Testis (tissue), 3 donors: ENCODE results near the gene NTF4. TPM values are rescaled to one million over a fixed set of nuclear protein-coding genes. Genes with fewer than 3 reads are reported as not detected.
A peak's percentile ranks its signal among the peaks of the same experiment; 100 is the strongest.

Experiments used
- DNase-seq: peaks from one replicate; pipeline ENCODE4 v3.0.0-alpha.2; 2019
- H3K27ac ChIP-seq, 2 donors: fragments of 200-600 bp; sonication (generic); one replicate each; pipeline ENCODE4 v1.5.1; 2019
- H3K27me3 ChIP-seq: fragments of 200-600 bp; sonication (generic); one replicate; pipeline ENCODE4 v1.5.1; 2019
- H3K36me3 ChIP-seq: fragments of 200-600 bp; sonication (generic); one replicate; pipeline ENCODE4 v1.5.1; 2017; ENCODE audit warnings: low read depth; ENCODE audit errors: missing control alignments
- H3K4me1 ChIP-seq: fragments of 200-600 bp; sonication (generic); one replicate; pipeline ENCODE4 v1.5.1; 2019
- H3K4me3 ChIP-seq, 2 donors: fragments of 200-600 bp; sonication (generic); one replicate each; pipeline ENCODE4 v1.5.1; 2017 to 2019
- H3K9me3 ChIP-seq: fragments of 200-600 bp; sonication (generic); one replicate; pipeline ENCODE4 v1.5.1; 2017
- CTCF ChIP-seq, 3 experiments: fragments of 450-650 bp in 2 of 3; fragments of 200-600 bp in 1 of 3; sonication (generic) in 1 of 3; IDR thresholded peaks; one replicate each; pipeline ENCODE4 v1.5.1; 2016 to 2019; ENCODE audit warnings: antibody characterized with exemption in 3 of 3, mild to moderate bottlenecking in 2 of 3, moderate library complexity in 1 of 3
- POLR2A ChIP-seq: fragments of 450-650 bp; IDR thresholded peaks from one replicate; pipeline ENCODE4 v1.6.1; 2017; ENCODE audit warnings: antibody characterized with exemption, mild to moderate bottlenecking, moderate library complexity
- WGBS, 2 donors: methylation state at CpG; one replicate each; pipeline ENCODE4 v1.1.5; 2018; 5-methylcytosine and 5-hydroxymethylcytosine counted together
- intact Hi-C: fragments of 100-400 bp; cut with DNase I; formaldehyde crosslinking; loops from one replicate; pipeline ENCODE4 v1.15.1; 2023; ENCODE audit warnings: low total_unique reads
- polyA plus RNA-seq: library from polyadenylated mRNA; stranded (reverse); fragments of 350-450 nt; fragmentation: Illumina TruSeq; extraction: RNeasy Lipid Tissue Mini Kit (QIAGEN cat#74804); gene quantifications from one replicate; pipeline ENCODE4 v1.2.3, GENCODE V29; 2014; ENCODE audit warnings: low read depth, low replicate concordance; ENCODE audit not compliant: insufficient read depth
- total RNA-seq, 2 donors: library from RNA; depleted of rRNA; stranded (reverse); fragments of >200 nt; gene quantifications; one replicate each; pipeline ENCODE4 v1.2.3, GENCODE V29; 2016

Gene NTF4
- total and polyA plus RNA-seq, 3 donors from 2014 or later, result 0.31 to 0.55 (median 0.49) TPM

GRCh38 chr19:49098795-49099194 lies 34.2 kb upstream of the NTF4 start:
- intact Hi-C loops, result loop anchor here (10.0 kb wide), 2 partner anchors 46 to 116 kb away; no protein-coding TSS in a partner anchor
- no peak overlapping the region for H3K27ac ChIP-seq
- 65 to 71% methylated on average over 4 of the region's 4 CpGs for WGBS, 2 donors

GRCh38 chr19:49097453-49098288 lies 33.1 kb upstream of the NTF4 start:
- Histone ChIP-seq H3K4me3 (no peak overlapping the region), H3K36me3 (no peaks in the 10 kb centered on the region), H3K27me3 (no peaks in the 10 kb centered on the region), H3K9me3 (no peaks in the 10 kb centered on the region), H3K27ac (no peak overlapping the region), H3K4me1 (peaks cover 18% of the 10 kb centered on the region)
- WGBS, 2 donors, result 46 to 58% methylated on average over 8 of the region's 8 CpGs
- TF ChIP-seq POLR2A, result no peak
- peak; percentile 93 to 99 (median 93) for TF ChIP-seq CTCF (IDR thresholded peaks at IDR 0.05)
- peak; percentile 76 for DNase-seq
- intact Hi-C loops, result loop anchor here (10.0 kb wide), 2 partner anchors 47 to 117 kb away; no protein-coding TSS in a partner anchor

More at GRCh38 chr19:49098795-49099194, 34.2 kb upstream of the NTF4 start:
- DNase-seq, result no peak
- no peaks in the 10 kb centered on the region for H3K9me3 ChIP-seq
- TF ChIP-seq CTCF (IDR thresholded peaks at IDR 0.05) (no peak), POLR2A (no peak)
- no peaks in the 10 kb centered on the region for H3K27me3 ChIP-seq
- no peaks in the 10 kb centered on the region for H3K36me3 ChIP-seq
- no peak overlapping the region for H3K4me3 ChIP-seq
- H3K4me1 ChIP-seq, result peaks cover 18% of the 10 kb centered on the region

GRCh38 chr19:49094505-49095482 lies 30.2 kb upstream of the NTF4 start:
- Histone ChIP-seq H3K27ac (no peak overlapping the region), H3K9me3 (no peaks in the 10 kb centered on the region), H3K27me3 (no peaks in the 10 kb centered on the region), H3K36me3 (no peaks in the 10 kb centered on the region), H3K4me1 (peaks cover 16% of the 10 kb centered on the region), H3K4me3 (no peak overlapping the region)
- WGBS, 2 donors, result 45 to 56% methylated on average over 23 of the region's 23 CpGs
- no peak for TF ChIP-seq CTCF (IDR thresholded peaks at IDR 0.05)
- TF ChIP-seq POLR2A, result no peak
- peak; percentile 73 for DNase-seq
- intact Hi-C loops, result loop anchor here (10.0 kb wide), 2 partner anchors 50 to 120 kb away; no protein-coding TSS in a partner anchor

- 95 to 96% methylated on average over 6 of the region's 6 CpGs for WGBS, 2 donors
- DNase-seq, result no peak
- no peak for TF ChIP-seq CTCF (IDR thresholded peaks at IDR 0.05)
- no peak for TF ChIP-seq POLR2A
- Histone ChIP-seq H3K4me3 (no peak overlapping the region), H3K36me3 (no peaks in the 10 kb centered on the region), H3K27me3 (no peaks in the 10 kb centered on the region), H3K4me1 (peaks cover 16% of the 10 kb centered on the region), H3K9me3 (no peaks in the 10 kb centered on the region), H3K27ac (no peak overlapping the region)
- intact Hi-C loops, result loop anchor here (10.0 kb wide), 2 partner anchors 52 to 122 kb away; no protein-coding TSS in a partner anchor
These were observed 28.1 kb upstream of the NTF4 start for GRCh38 chr19:49092686-49093085.
